Peyer's patch (tissue), 4 donors: ENCODE measurements around the gene SLC9B1.

Source experiments
- POLR2A ChIP-seq, 2 donors: fragments of 450-650 bp; IDR thresholded peaks; one replicate each; pipeline ENCODE4 v1.5.1; 2017; ENCODE audit warnings: antibody characterized with exemption in 2 of 2, mild to moderate bottlenecking in 2 of 2, moderate library complexity in 2 of 2
- TF ChIP-seq, protein P1 (sequence below), 6 experiments: fragments of 450-650 bp in 4 of 6; fragments of 200-600 bp in 2 of 6; sonication (generic) in 1 of 6; IDR thresholded peaks; one replicate each; pipeline ENCODE4 v1.5.1; 2017 to 2019; ENCODE audit warnings: antibody characterized with exemption in 6 of 6, mild to moderate bottlenecking in 3 of 6, moderate library complexity in 1 of 6

DNA sequence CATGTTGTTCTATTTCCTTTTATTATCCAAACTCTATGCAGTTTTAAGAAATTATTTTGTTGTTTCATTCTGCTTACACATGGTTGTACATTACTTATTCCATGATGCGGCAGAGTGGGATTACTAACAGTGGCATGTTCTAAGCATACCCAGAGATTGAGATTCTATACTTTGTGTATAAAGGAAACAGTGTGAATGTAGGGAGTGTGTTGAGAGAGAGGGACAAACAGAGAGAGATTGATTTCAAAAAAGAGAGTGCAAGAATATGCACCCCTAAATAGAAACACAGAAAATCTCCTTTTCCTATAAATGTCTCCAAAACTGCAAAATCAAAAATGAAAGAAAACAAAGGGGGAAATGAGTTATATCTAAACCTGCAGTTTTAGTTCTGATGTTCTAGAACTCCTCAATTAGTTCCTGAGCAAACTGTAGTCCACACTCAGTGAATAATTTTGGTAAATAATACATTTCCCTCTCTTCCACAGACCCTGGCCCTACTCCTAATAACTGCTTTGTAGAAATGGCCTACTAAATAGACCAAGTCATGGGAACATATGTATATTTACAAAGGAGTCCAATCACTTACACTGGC lies 31.0 kb downstream of the SLC9B1 start:
- TF ChIP-seq, protein P1, sequence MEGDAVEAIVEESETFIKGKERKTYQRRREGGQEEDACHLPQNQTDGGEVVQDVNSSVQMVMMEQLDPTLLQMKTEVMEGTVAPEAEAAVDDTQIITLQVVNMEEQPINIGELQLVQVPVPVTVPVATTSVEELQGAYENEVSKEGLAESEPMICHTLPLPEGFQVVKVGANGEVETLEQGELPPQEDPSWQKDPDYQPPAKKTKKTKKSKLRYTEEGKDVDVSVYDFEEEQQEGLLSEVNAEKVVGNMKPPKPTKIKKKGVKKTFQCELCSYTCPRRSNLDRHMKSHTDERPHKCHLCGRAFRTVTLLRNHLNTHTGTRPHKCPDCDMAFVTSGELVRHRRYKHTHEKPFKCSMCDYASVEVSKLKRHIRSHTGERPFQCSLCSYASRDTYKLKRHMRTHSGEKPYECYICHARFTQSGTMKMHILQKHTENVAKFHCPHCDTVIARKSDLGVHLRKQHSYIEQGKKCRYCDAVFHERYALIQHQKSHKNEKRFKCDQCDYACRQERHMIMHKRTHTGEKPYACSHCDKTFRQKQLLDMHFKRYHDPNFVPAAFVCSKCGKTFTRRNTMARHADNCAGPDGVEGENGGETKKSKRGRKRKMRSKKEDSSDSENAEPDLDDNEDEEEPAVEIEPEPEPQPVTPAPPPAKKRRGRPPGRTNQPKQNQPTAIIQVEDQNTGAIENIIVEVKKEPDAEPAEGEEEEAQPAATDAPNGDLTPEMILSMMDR (IDR thresholded peaks at IDR 0.05), result no peak
- TF ChIP-seq POLR2A (IDR thresholded peaks at IDR 0.05), result no peak
